HG02678 (cell line): Measurements from ENCODE around the gene HCCS.
"Not testable (repeated sequence)": the region's sequence is repeated elsewhere in the genome, so short reads cannot be mapped to it uniquely, and the experiment has no call there.

Experiments
- ATAC-seq: cut with Tn5 transposase; IDR thresholded peaks from one replicate; pipeline ENCODE4 v1.9.1; 2021; ENCODE audit warnings: mild to moderate bottlenecking, moderate library complexity; ENCODE audit not compliant: unreplicated experiment

HCCS gene

DNA sequence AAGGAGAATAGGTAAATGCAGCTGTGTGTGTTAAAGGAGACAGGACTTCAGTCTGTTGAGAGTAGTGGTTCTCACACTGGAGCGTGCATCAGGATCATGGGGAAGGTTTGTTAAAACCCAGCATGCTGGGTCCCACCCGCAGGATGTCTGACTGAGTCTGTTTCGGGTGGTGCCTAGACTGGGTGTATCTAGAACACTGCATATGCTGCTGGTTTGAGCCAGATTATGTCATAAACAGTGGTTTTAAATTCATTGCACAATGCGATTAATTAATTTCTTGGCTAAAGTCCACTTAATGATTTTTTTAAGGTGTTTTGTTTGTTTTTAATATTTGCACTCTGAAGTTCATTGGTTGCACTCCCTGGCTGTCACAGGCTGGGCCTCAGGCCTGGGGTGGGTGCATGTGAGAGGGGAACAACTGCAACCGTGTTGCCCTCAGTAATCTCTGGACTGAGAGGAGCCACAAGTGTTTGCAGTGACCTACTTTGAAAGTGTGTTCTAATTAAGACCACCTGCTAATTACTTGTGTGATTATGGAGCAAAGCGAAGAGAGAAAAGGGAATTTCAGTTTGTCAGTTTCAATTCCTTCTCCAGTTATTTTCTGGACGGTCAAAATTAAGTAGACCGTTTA lies 8.3 kb downstream of the HCCS start:
- no peak for ATAC-seq

DNA sequence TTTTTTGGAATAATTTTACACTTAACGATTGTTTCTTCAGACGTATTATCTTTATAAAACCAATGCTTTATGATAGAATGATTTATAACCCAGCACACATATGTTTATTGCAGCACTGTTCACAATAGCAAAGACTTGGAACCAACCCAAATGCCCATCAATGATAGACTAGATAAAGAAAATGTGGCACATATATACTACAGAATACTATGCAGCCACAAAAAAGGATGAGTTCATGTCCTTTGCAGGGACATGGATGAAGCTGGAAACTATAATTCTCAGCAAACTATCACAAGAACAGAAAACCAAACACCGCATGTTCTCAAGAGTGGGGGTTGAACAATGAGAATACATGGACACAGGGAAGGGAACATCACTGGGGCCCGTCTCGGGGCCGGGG lies 12.0 kb downstream of the HCCS start:
- ATAC-seq, result not testable (repeated sequence)

DNA sequence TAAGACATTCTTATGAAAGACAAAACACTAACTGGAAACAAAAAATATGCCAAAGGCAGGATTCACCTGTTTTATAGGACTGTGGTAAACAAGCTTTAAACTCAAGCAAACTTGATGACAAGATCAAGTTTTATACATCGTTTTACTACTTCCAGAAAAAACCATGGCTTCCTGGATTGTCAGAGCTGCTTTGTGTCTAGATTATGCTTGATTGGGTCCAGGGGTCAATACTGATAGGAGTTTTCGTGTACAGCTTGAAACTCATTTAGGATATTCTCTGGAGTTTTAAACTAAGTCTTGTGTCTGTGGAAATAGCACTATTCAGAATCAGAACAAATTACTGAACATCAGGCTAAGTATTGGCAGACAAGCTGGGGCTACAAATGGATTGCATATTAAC lies 13.0 kb downstream of the HCCS start:
- no peak for ATAC-seq

DNA sequence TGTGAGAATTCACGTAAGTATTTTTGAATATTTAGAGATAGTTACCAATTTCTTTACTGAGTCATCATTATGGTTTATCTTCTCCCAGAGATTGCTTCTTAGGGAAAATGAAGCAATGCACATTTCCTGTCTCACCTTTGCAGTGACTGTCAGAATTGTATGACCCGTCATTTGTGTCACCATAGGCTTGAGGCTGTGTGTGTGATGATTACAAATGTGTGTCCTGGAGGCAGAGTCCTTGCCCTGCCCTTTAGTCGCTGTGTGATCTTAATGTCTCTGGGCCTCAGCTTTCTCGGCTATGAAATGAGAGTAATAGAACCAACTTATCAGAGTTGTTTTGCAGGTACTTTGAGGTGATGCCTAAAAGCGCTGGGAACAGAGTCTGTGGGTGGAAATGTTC lies 13.9 kb downstream of the HCCS start:
- no peak for ATAC-seq

GRCh38 chrX:11129534-11130105 lies 18.5 kb downstream of the HCCS start:
- ATAC-seq, result no peak

DNA sequence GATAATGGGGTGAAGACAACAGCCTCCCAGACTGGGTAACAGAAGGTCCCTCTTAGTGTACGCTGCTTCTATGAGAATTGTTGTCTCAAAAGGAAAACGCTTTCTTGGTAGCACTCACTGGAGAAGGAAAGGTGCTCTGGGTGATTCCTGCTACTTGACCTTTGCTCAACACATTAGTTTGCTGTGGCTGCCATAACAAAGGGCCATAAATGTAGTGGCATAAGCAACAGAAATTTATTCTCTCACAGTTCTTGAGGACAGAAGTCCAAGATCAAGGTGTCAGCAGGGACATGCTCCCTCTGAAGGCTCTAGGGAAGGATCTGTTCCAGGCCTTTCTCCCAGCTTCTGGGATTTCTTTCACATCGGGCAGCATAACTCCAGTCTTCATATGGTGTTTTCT lies 19.0 kb downstream of the HCCS start:
- ATAC-seq, result no peak

GRCh38 chrX:11131146-11131545 lies 20.0 kb downstream of the HCCS start:
- ATAC-seq, result no peak

GRCh38 chrX:11135564-11136185 lies 24.5 kb downstream of the HCCS start:
- ATAC-seq, result no peak

DNA sequence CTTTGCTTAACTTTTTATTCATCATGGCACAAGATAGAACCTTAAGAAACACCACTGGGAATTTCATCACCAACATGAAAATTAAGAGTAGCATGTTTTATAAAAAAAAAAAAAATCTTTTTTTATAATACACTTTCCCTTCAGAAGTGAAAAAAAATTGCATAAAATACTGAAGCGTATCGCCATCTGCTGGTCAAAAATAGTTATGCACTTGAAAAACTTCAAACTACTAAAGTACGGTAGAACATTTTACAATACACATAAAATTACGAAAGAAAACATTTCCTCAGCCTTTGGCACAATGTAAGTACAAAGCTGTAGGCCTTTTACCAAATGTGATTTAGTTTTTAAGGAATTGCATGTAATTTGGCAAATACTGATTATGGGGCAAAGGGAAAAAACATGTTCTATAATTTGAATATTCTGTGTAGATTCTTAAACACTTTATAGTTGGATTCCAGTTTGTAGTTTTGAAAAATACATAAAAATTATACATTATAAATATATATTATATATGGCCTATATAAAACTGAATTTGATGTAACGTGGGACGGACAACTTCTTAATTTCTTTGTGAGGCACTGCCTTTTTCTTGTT lies 26.5 kb downstream of the HCCS start:
- no peak for ATAC-seq

GRCh38 chrX:11138498-11139390 lies 27.6 kb downstream of the HCCS start:
- ATAC-seq, result no peak

GRCh38 chrX:11143931-11144678 lies 33.0 kb downstream of the HCCS start:
- ATAC-seq, result peak; percentile 79

DNA sequence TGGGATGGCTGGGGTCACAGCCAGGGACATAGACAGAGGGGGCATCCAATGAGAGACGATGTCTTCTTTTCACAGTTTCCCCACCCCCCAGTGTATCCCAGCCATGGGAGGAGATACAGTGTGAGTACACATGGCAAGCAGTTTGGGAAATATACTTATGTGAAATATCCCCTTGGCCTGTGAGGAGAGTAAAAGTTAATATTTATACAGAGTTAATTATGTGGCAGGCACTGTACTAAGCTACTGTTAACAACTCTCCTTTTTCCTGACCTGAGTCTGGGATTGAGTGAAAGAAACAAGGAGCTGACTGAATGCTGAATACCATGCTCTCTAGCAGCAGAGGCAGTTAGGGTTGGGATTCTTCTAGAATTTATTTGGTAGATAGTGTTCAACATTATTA lies 35.3 kb downstream of the HCCS start:
- no peak for ATAC-seq

- ATAC-seq, result no peak
These were observed 37.3 kb downstream of the HCCS start for GRCh38 chrX:11148401-11148800.

DNA sequence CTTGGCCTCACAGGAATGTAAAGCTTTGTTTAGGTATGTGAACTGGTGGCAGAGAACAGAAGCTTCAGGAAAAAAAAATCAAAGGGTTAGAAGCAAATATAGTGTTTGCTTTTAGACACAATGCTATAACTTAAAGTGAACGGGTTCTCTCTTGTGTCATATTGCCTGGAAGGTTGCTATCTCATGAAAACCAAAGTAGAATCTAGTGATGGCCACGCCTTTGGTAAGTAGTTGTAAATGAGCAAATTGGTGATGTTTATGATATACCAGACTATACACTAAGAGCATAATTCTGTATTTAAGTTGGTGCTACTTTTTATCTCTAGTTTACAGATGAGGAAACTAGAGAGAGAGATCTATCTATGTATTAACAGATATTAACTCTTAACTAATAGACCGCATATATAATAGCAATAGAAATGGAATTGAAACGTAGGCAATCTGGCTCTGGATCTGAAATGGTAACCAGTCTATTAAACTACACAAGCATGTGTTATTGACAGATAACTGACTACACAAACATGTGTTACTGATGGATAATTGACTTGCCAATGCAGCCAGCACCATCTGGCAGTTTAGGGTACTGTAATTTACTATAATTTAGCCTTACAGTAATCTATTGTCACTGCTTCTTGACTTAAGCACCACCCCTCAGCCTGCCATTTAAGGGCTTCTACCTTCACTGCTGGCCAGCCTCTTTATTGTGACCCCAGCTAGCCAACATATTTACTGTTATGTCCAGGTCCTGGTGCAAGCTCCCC lies 40.8 kb downstream of the HCCS start:
- ATAC-seq, result no peak

GRCh38 chrX:11159149-11159548 lies 48.0 kb downstream of the HCCS start:
- no peak for ATAC-seq

DNA sequence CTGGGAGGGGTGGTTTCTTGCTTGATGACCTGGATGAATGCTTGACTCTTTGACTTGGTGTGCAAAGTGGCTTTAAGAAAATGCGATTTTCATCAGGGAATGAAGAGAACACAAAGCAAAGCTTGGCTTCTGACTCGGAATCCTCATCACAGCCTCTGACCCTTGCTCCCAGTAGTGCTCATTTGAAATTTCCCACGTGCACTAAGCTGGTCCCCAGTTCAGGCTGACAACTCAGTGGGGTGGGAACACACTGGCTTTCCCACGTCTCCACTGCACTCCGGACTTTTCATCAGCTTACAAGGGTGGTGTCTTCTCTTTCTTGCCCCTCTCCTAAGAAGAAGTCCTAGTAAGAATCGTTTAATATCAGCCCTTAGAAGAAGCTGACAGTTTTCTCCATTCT lies 53.3 kb downstream of the HCCS start:
- ATAC-seq, result no peak

- no peak for ATAC-seq
These were observed 60.8 kb downstream of the HCCS start for GRCh38 chrX:11171956-11172355.

DNA sequence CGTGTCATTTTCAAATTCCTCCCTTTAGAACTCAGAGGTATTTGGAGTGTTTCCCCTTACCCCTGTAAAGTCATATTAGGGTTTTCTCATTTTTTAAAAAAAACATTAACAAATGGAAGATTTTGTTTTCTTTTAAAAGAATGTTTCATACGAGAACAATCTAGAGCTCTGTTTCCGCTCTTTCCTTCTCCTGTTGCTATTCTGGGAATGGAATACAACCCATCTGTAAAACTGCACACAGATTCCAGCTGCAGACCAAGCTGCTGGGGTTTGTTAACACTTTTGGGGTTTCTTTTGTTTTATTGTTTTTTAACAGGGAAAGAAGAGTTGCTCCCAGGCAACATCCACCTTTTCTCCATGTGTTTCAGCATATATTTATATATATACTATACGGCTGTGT lies 61.3 kb downstream of the HCCS start:
- no peak for ATAC-seq
